Cardiac muscle cell (in vitro differentiated cells and primary cell): Measurements from ENCODE around the gene FAM222B. TPM values are rescaled to one million over a fixed set of nuclear protein-coding genes. Genes with fewer than 3 reads are reported as not detected.
"Not testable (repeated sequence)": the region's sequence is repeated elsewhere in the genome, so short reads cannot be mapped to it uniquely, and the experiment has no call there.

Source experiments
- DNase-seq, 2 donors: peaks; one replicate each; pipeline versions ENCODE4 v3.0.0 to v3.0.0-alpha.2; 2010 to 2017; ENCODE audit warnings: low read depth in 1 of 2, low spot score in 1 of 2
- H3K27ac ChIP-seq: fragments of 200-600 bp; sonication (generic); 2 replicates; pipeline ENCODE4 v1.5.1; 2016
- H3K27me3 ChIP-seq: fragments of 200-600 bp; sonication (generic); 2 replicates; pipeline ENCODE4 v1.6.0; 2016; ENCODE audit warnings: control low read depth
- H3K36me3 ChIP-seq: fragments of 200-600 bp; sonication (generic); 2 replicates; pipeline ENCODE4 v1.5.1; 2016; ENCODE audit warnings: control low read depth
- H3K4me1 ChIP-seq: fragments of 200-600 bp; sonication (generic); 2 replicates; pipeline ENCODE4 v1.8.1; 2017; ENCODE audit warnings: low read depth, mild to moderate bottlenecking, mixed run types
- H3K4me3 ChIP-seq: fragments of 200-600 bp; sonication (generic); 2 replicates; pipeline ENCODE4 v1.5.1; 2016; ENCODE audit warnings: mild to moderate bottlenecking
- H3K9me3 ChIP-seq: fragments of 200-600 bp; sonication (generic); 2 replicates; pipeline ENCODE4 v1.5.1; 2017; ENCODE audit warnings: low read depth, mild to moderate bottlenecking, control low read depth
- CTCF ChIP-seq: IDR thresholded peaks from 2 replicates; pipeline ENCODE4 v1.5.1; 2012; ENCODE audit warnings: low read depth, mild to moderate bottlenecking, low read length
- polyA plus RNA-seq: library from polyadenylated mRNA; unstranded; fragments of >200 nt; fragmentation: Nextera tagmentation; extraction: Ambion mirVana; gene quantifications from 2 replicates; pipeline ENCODE4 v1.2.1, GENCODE V29; 2016
- total RNA-seq: library from RNA; depleted of rRNA; stranded (reverse); fragments of >200 nt; gene quantifications from 2 replicates; pipeline ENCODE4 v1.2.3, GENCODE V29; 2016

FAM222B gene
- total and polyA plus RNA-seq, 2 experiments from 2014 or later: 19.4 to 34.1 TPM

GRCh38 chr17:28737770-28738679, 104.6 kb downstream of the FAM222B start:
- Histone ChIP-seq H3K4me1 (no peaks in the 10 kb centered on the region), H3K36me3 (no peaks in the 10 kb centered on the region), H3K27ac (no peak overlapping the region), H3K9me3 (no peaks in the 10 kb centered on the region), H3K27me3 (no peaks in the 10 kb centered on the region), H3K4me3 (no peak overlapping the region)
- TF ChIP-seq CTCF: no peak
- DNase-seq: no peak

- no peaks in the 10 kb centered on the region for H3K4me1 ChIP-seq
- DNase-seq: no peak
- H3K36me3 ChIP-seq: no peaks in the 10 kb centered on the region
- H3K27ac ChIP-seq: no peak overlapping the region
- no peaks in the 10 kb centered on the region for H3K9me3 ChIP-seq
- TF ChIP-seq CTCF: no peak
- H3K27me3 ChIP-seq: no peaks in the 10 kb centered on the region
- no peak overlapping the region for H3K4me3 ChIP-seq
These were observed 105.3 kb downstream of the FAM222B start for GRCh38 chr17:28737316-28737715.

GRCh38 chr17:28735913-28736769, 106.4 kb downstream of the FAM222B start:
- H3K27me3 ChIP-seq, H3K27ac ChIP-seq, DNase-seq, H3K36me3 ChIP-seq, H3K4me1 ChIP-seq, H3K9me3 ChIP-seq, H3K4me3 ChIP-seq: not testable (repeated sequence)

GRCh38 chr17:28735242-28735722, 107.3 kb downstream of the FAM222B start:
- Histone ChIP-seq H3K36me3 (no peaks in the 10 kb centered on the region), H3K9me3 (no peaks in the 10 kb centered on the region), H3K27ac (no peak overlapping the region), H3K4me3 (no peak overlapping the region), H3K4me1 (no peaks in the 10 kb centered on the region), H3K27me3 (no peaks in the 10 kb centered on the region)
- DNase-seq: no peak
- no peak for TF ChIP-seq CTCF

- no peak for TF ChIP-seq CTCF
- Histone ChIP-seq H3K4me3 (no peak overlapping the region), H3K36me3 (no peaks in the 10 kb centered on the region), H3K27me3 (no peaks in the 10 kb centered on the region), H3K9me3 (no peaks in the 10 kb centered on the region), H3K27ac (no peak overlapping the region), H3K4me1 (no peaks in the 10 kb centered on the region)
- no peak for DNase-seq
These were observed 107.8 kb downstream of the FAM222B start for GRCh38 chr17:28734712-28735241.
